HL-60/S4 (cell line): Measurements from ENCODE around the gene MKLN1.
"Not testable (repeated sequence)": the region's sequence is repeated elsewhere in the genome, so short reads cannot be mapped to it uniquely, and the experiment has no call there.

Source experiments
- in situ Hi-C: fragments of 300-500 bp; cut with MboI; formaldehyde crosslinking; loops from 2 replicates; pipeline ENCODE4 v1.14.3; 2022; ENCODE audit warnings: low sequenced_read_pairs

MKLN1 gene

DNA sequence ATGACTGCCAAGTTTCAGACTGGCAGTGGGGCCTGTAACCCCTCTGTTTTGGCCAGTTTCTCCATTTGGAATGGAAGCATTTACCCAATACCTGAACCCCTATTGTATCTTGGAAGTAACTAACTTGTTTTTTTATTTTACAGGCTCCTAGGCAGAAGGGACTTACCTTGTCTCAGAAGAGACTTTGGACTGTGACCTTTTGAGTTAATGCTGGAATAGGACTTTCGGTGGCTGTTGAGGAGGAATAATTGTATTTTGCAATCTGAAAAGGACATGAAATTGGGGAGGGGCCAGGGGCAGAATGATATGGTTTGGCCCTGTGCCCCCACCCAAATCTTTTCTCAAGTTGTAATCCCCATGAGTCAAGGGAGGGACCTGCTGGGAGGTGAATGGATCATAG lies 20.0 kb upstream of the MKLN1 start:
- in situ Hi-C loops, result no loop called here

DNA sequence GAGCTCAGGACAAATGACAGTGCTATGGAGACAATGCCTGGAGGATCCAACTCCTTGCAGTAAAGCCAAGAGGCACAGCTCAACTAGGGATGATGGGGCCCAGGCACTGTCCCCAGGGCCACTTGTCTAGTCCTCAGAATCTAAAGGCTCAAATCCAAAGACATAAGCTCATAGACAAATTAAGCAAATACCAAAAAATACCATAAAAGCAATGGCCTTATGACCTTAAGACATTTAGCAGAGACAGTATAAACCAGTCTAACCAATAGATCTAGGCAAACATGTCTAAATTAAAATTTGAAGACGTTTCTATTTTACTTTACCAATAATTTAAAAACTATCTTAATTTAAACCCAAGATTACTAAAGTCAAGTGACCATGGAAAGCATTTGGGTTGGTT lies 14.8 kb upstream of the MKLN1 start:
- in situ Hi-C loops, result no loop called here

DNA sequence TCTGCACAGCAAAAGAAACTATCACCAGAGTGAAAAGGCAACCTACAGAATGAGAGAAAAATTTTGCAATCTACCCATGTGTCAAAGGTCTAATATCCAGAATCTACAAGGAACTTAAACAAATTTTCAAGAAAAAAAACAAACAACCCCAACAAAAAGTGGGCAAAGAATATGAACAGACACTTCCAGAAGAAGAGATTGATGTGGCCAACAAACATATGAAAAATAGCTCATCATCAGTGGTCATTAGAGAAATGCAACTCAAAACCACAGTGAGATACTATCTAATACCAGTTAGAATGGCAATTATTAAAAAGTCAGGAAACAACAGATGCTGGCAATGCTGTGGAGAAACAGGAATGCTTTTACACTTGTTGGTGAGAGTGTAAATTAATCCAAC lies 7.1 kb upstream of the MKLN1 start:
- in situ Hi-C loops, result no loop called here

DNA sequence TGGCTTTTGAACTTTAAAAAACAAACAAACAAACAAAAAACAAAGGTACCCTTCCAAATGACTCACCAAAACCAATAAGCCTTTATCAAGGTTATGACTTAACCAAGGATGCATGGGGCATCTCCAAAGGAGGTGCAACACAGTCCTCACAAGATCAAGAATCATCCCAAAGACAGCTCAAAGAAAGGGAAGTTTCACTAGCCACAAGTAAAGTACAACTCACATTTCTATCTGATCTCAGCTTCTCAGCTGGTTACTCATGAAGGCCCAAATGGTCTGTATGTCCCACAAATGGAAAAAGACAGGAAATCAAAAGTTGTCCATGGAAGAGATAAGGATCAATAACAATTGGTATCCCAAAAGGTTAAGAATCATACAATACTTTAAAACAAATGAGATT lies 6.0 kb upstream of the MKLN1 start:
- in situ Hi-C loops, result no loop called here

DNA sequence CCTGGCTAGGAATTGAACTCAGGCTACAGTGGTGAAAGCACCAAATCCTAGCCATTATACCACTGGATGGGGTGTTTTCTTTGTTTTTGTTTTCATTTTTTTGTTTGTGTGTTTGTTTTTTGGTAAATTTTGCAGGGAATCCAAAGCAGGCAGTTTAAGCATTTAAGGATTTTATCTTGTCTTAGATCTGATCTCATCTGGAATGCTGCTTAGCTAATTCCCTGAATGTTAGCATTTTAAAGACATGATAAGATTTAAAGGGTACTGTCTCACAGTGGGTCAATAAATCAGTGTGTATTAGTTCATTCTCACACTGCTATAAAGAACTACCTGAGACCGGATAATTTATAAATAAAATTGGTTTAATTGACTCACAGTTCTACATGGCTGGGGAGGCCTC lies 5.6 kb upstream of the MKLN1 start:
- in situ Hi-C loops, result no loop called here

DNA sequence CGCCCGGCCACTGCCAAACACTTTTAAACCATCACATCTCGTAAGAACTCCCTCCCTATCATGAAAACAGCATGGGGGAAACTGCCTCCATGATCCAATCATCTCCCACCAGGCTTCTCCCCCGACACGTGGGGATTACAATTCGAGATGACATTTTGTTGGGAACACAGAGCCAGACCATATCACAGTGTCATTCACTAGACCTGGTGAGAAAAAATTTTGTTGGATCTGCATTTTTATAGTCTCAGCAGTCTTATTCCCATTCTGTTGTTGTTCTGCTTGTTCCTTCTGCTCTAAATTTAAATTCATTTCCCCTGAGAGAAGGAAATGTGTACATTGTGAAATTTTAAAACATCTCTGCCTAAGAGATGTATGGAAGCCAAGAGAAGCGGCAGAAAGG lies 4.8 kb upstream of the MKLN1 start:
- in situ Hi-C loops, result no loop called here

DNA sequence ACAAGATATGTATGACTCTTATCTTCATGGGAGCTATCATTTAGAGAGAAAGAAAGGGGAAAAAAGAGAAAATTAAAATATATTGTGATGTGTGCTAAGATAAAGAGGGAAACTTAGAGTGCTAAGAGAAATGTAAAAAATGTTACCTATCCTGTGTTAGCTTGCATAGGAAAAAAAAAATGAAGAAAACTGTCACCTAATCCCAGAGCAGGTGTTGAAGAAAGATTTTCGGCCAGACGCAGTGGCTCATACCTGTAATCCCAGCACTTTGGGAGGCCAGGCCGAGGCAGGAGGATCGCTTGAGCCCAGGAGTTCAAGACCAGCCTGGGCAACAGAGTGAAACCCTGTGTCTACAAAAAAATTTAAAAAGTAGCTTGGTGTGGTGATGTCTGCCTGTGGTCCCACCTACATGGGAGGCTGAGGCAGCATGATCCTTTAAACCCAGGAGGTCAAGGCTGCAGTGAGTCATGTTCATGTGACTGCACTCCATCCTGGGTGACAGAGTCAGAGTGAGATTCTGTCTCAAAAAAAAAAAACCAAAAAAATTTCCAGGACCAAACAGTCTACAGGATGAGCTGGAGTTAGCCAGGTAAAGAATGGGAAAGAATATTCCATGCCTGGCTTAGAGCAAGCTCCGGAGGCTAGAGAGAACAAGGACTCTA lies 2.4 kb upstream of the MKLN1 start:
- in situ Hi-C loops, result no loop called here

DNA sequence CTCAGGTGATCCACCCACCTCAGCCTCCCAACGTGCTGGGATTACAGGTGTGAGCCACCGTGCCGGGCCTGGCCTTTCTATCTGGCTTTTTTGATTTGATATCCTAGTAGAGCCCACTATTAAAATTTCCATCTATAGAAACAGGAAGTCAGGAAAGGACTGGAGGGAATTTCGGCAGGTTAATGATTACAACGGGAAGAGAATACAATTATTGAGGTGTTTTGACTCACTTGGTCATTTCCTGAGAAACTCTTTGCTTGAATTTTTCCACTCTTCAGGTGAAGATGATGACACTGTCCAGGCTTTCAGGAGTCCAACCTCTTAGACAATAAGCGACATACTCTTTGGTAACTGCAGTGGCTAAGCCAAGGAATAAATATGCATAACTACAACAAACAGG lies 1.1 kb upstream of the MKLN1 start:
- in situ Hi-C loops, result no loop called here

DNA sequence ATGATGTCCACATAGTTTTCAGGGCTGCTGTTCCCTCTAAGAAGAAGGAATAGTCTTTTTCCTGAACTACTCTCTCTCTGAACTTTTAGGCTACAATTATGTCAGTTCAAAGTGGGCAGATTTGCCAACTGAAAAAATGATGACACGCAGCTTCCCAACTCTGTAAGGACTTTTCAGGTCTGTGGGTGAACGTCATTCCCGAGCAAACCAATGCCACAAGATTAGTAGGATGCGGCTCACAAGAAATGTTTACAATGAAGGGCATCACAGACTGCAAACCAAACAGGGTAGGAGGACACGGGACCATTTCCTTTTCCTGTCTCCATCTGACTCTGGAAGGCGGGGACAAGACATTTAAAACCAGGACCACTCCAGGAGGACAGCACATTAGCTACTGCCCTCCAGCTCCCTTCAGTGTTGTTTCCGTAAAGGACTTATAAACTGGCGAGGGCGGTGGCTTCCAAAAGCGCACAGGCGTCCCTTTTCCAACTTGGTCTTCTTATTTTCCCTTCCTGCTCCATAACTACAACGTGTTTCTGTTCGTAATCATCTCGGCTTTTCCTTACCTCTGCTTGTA lies 539 bp upstream of the MKLN1 start:
- in situ Hi-C loops, result no loop called here

DNA sequence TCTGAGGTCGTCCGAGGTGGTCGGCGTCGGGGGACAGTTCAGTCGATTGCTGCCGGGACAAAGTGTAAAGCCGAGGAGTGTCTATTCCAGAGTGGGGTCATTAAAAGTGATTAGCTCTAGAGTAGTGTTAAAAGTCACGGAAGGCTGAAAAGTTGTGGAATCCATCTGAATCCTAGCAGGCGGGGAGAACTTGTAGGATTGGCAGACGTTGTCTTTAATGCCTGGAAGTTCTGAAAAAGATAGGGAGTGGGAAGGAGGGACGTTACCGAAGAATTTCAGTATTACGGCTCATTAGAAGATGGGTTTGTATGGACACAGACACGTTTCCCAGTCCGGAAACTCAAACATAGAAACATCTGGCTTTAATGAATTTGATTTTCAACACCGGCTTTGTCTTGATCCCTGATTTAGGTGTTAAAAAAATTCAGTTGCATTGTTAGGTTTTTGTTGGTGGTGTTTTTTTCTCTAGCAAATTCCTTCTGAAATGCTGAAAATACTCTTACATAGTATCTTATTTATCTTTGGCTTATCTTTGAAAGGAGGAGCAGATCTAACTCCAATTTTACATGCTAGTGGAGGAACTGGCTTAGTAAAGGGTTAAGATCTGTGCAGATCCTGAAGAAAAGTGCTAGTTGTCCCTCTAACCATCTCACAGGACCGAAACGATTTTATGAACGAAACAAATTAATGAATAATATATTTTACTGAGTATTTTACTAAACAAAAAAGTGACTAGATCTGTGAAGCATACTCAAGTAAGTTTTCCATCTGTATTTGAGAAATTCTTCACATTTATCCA lies 900 bp downstream of the MKLN1 start:
- in situ Hi-C loops, result no loop called here

DNA sequence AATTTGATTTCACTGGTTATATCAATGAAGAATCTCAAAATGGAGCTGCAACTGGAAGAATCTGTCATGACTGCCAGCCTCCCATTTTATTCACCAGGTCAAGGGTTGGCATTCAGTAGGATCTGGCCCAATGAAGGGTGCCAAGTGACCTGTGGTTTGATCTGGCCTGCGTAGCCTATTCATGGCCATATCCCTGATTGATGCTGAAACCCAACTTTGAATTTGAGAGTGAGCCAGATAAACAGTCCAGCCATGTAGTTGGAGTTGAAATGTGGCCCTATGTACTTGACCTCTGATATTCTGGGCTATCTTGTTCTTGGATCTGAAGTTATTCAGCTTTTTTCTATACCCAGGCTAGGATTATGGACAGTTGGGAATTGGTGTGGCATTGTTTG lies 1.5 kb downstream of the MKLN1 start:
- in situ Hi-C loops, result no loop called here

DNA sequence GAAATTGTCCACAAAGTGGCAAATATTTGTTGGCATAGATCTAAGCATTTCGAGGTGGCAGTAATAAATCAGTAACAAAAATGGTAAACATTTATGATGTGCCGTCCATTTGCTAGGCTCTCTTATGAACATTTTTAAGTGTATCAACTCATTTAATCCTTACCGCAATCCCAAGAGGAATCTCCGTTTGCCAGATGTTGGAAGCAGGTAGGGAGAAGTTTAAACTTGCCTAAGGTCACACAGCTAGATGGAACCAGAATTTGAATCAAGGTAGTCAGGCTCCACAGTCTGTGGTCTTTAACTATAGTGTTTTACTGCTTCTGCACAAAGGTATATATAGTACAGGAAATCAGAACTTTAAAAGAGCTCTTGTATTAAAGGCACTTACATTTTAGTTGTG lies 2.6 kb downstream of the MKLN1 start:
- in situ Hi-C loops, result no loop called here

DNA sequence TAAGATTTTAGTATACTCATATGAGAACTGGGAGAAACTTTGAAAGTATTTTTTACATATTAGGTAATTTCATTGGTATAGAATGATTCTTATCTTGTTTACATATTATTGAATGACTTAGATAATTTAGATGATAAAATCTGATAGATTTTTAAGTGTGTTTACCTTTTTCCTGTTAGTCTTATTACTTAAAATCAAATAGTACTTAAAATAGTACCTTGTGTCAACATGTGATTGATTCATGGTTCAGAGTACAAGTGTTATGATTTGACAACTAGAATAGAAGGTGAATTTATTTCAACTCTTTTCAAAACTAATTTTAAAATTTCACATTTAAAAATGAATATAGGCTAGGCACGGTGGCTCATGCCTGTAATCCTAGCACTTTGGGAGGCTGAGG lies 4.1 kb downstream of the MKLN1 start:
- in situ Hi-C loops, result no loop called here

DNA sequence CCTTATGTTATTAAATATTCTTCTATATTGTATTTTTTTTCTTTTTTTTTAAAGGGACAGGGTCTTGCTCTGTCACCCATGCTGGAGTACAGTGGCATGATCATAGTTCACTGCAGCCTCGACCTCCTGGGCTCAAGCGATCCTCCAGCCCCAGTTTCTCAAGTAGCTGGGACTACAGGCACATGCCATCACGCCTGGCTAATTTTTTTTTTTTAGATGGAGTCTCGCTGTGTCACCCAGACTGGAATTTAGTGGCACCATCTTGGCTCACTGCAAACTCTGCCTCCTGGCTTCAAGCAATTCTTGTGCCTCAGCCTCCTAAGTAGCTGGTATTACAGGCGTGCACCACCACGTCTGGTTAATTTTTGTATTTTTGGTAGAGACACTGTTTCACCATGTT lies 5.1 kb downstream of the MKLN1 start:
- in situ Hi-C loops, result not testable (repeated sequence)

DNA sequence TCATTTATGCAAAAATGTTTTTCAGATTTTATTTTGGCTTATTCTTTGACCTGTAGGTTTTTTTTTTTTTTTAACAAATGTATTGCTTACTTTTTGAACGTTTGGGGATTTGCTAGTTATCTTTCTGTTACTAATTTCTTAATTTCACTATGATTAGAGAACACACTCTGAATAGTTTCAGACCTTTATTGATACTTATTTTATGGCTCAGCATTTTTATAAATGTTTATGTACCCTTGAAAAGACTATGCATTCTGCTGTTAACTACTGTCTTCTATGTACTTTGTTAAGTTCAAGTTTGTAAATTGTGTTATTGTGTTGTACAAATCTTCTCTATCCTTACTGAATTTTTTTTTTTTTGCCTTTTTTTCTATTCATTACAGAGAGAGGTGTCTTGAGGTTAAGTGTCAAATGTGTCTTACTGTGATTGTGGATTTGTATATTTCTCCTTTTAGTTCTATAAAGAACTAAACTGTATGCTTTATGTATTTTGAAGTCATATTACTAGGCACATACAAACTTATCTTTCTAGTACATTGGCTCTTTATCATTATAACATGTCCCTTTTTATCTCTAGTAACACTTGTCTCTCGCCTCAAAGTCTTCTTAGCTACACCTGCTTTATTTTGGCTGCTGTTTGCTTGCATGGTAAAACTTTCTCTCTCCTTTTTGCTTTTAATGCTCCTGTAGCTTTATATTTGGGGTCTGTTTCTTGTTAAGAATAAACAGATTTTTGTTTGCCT lies 8.1 kb downstream of the MKLN1 start:
- in situ Hi-C loops, result no loop called here

DNA sequence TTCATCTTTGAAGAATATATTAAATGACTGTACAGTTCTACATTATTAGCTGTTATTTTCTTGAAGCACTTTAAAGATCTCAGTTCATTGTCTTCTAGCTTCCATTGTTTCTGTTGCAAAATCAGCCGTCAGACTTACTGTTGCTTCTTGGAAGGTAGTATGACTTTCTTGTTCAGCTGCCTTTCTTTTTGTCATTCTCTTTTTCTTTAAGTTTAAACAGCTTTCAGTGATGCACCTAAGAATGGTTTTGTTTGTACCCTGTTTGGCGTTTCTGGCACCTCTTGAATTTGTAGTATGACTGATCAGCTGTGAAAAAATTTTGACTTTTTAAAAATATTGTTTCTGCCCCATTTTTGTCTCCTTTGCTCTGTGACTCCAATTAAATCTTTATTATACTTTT lies 9.3 kb downstream of the MKLN1 start:
- in situ Hi-C loops, result no loop called here

DNA sequence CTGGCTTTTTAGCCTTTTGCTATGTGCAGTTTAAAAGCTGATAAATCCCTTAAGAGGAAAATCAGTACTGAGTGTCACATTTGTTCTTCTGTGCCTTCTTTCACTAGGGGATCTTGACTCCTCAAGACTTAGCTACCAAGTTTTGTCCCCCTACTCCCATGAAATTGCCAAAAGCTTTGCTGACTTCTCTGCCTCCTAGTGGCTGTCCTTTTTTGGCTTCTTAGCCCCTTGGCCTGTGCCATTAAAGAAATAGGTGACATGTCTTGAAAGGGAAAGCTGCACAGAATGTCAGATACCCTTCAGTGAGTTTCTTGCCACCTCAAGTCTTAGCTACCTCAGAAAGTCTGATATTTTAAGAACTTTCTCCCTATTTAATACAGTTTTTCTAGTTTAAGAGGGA lies 10.5 kb downstream of the MKLN1 start:
- in situ Hi-C loops, result no loop called here

DNA sequence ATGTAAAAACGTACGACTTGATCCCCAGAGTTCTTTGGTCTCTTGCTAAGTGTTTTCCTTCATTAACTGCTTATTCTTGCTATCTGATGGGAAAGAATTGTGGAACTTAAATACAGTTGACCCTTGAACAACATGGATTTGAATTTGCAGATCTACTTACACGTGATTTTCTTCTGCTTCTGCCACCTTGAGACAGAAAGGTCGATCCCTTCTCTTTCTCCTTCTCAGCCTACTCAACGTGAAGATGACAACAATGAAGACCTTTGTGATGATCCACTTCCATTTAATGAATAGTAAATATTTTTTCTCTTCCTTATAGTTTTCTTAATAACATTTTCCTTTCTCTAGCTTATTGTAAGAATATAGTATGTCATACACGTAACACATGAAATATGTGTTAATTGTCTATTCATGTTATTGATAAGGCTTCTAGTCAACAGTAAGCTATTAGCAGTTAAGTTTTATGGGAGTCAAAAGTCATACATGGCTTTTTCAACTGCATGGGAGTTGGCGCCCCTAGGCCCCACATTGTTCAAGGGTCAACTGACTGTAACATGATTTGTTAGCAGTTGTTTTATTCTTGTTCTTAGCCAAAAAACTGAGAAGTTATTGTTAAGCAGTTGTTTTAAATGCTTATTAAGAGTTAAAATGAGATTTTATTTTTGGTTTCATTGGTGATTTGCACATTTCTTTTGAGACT lies 11.2 kb downstream of the MKLN1 start:
- in situ Hi-C loops, result no loop called here

DNA sequence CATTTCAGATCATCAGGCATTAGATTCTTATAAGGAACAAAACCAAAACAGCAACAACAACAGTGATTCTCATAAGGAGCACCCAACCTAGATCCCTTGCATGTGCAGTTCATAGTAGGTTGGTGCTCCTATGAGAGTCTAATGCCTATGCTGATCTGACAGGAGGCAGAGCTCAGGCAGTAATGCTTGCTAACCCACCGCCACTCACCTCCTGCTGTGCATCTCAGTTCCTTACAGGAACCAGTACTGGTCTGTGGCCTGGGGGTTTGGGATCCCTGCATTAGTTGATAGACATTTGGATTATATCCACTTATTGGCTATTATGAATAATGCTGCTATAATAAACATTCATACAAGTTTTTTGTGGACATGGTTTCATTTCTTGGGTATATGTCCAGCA lies 14.0 kb downstream of the MKLN1 start:
- in situ Hi-C loops, result no loop called here

DNA sequence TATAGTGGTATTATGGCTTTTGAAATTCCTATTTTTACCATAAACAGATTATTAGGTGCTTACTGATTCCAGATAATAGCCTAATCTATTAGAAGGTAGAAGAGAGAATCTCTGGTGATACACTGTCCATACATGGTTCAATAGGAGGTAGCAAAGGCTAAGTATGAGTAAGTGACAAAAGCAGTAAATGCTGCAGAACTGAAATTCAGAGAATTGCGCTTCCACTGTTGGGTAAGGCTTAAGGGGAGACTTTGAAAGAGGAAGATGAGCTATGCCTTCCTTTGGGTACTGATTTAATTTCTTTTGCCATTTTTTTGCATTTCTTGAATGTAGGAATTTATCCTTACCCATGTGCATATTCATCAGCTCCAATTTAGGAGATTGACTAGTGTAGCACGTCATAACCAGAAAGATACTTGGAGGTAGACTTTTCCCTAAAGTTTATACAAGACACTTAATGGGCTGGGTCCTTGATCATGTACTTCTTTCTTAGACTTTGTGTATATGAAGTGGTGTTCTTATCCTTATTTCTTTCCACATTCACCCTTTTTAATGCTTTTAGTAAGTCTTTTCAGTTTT lies 15.3 kb downstream of the MKLN1 start:
- in situ Hi-C loops, result no loop called here
